ENCODE data around the gene CNTNAP2. TPM values are rescaled to one million over a fixed set of nuclear protein-coding genes. Genes with fewer than 3 reads are reported as not detected.
"Not testable (repeated sequence)": the region's sequence is repeated elsewhere in the genome, so short reads cannot be mapped to it uniquely, and the experiment has no call there.

CNTNAP2 gene
- total and polyA plus RNA-seq, 4 donors: 41.3 to 127 (median 67.8) TPM

DNA sequence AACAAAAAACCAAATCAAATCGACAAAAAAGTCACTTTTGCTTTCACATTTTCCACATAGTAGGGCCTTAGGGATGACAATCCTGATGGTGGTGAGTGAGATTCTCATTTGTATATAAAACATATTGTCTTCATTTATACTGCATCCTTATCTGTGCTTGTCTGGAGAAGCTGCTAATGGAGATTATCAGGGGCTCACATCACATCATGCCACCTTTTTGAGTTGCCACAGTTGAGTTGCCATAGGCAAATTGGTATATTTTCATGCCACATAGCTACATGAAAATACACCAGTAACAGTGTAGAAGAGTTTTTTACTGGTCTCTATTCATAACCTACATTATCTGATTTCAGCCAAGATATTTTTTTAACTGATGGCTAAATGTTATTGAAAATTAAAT is 85.3 kb downstream of the CNTNAP2 start:
- H3K36me3 ChIP-seq (ENCODE audit: control insufficient read depth, insufficient read depth, low read length): no peaks in the 10 kb centered on the region
- H3K27ac ChIP-seq (ENCODE audit: low read depth, low read length): no peak overlapping the region
- H3K27me3 ChIP-seq (ENCODE audit: control insufficient read depth, insufficient read depth, low read length): no peaks in the 10 kb centered on the region
- H3K4me3 ChIP-seq (ENCODE audit: low read depth, low read length): no peak overlapping the region
- no peaks in the 10 kb centered on the region for H3K9me3 ChIP-seq (ENCODE audit: control insufficient read depth, insufficient read depth, low read length)
- DNase-seq (ENCODE audit: low read depth in 4 of 6, low spot score in 6 of 6): no peak
- no CpG with 5 or more reads among the region's 1 CpG for WGBS (ENCODE audit: insufficient coverage)
- no peaks in the 10 kb centered on the region for H3K4me1 ChIP-seq (ENCODE audit: control insufficient read depth, insufficient read depth, low read length)

DNA sequence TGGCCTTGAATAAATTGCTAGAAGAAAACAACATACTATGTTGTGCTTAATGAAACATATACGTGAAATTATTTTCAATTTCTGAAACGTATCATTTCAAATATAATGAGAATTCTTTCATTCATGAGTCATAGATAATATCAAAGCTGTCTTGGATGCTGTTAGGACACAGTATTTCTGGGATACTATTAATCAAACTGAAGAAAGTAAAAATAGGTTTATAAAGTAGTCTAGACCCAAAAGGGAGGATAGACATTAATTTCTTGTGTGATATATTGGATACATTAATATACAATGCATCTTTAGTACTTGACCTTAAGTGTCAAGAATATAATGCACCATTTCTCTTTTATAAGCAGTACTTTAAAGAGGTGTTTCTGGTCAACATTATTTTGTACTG is 89.7 kb downstream of the CNTNAP2 start:
- H3K9me3 ChIP-seq (ENCODE audit: control insufficient read depth, insufficient read depth, low read length): no peaks in the 10 kb centered on the region
- H3K27me3 ChIP-seq (ENCODE audit: control insufficient read depth, insufficient read depth, low read length): no peaks in the 10 kb centered on the region
- H3K36me3 ChIP-seq (ENCODE audit: control insufficient read depth, insufficient read depth, low read length): no peaks in the 10 kb centered on the region
- H3K27ac ChIP-seq (ENCODE audit: low read depth, low read length): no peak overlapping the region
- WGBS (ENCODE audit: insufficient coverage): no CpG with 5 or more reads among the region's 2 CpGs
- DNase-seq (ENCODE audit: low read depth in 4 of 6, low spot score in 6 of 6): no peak
- no peak overlapping the region for H3K4me3 ChIP-seq (ENCODE audit: low read depth, low read length)
- no peaks in the 10 kb centered on the region for H3K4me1 ChIP-seq (ENCODE audit: control insufficient read depth, insufficient read depth, low read length)

DNA sequence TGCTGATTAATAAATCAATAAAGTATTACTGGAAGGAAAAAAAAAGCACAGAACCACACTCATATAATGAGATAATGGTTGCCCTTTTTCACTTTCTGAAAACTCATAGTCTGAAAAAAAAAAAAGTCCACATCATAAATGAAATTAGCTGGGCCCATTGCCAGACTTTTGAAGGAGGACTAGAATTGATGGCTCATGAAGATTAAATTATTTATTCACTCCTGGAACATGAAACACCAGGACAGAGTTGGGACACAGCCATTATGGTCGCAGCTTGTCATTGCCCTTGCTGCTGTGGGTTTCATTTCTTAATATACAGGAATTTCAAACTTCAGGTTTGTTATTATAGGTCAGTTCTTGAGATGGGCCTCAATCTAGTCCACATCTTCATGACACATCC is 91.9 kb downstream of the CNTNAP2 start:
- Histone ChIP-seq H3K4me3 (ENCODE audit: low read depth, low read length) (no peak overlapping the region), H3K36me3 (ENCODE audit: control insufficient read depth, insufficient read depth, low read length) (no peaks in the 10 kb centered on the region), H3K4me1 (ENCODE audit: control insufficient read depth, insufficient read depth, low read length) (no peaks in the 10 kb centered on the region), H3K9me3 (ENCODE audit: control insufficient read depth, insufficient read depth, low read length) (no peaks in the 10 kb centered on the region), H3K27ac (ENCODE audit: low read depth, low read length) (no peak overlapping the region), H3K27me3 (ENCODE audit: control insufficient read depth, insufficient read depth, low read length) (no peaks in the 10 kb centered on the region)
- WGBS (ENCODE audit: insufficient coverage): no CpG with 5 or more reads among the region's 1 CpG
- DNase-seq (ENCODE audit: low read depth in 4 of 6, low spot score in 6 of 6): peak in 1 of 6 donors; percentile 45

DNA sequence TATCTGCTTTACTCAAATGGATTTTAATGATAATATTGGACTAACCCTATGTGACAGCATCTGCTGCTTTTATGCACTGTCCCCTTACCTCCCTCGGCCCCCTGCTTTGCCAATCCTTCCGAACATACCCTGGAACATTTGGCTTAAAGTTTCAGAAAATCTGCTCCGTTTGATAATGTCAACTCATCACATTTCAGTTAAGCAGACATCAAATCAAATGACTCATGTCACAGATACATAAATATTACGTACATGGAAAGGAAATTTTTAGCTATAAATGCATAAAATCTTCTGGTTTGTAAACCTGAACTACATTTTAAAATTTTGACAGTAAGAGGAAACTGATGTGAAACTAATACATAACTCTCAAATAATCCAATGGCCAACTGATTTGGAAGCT is 98.2 kb downstream of the CNTNAP2 start:
- 83% methylated on average over 3 of the region's 4 CpGs for WGBS (ENCODE audit: insufficient coverage)
- no peaks in the 10 kb centered on the region for H3K9me3 ChIP-seq (ENCODE audit: control insufficient read depth, insufficient read depth, low read length)

DNA sequence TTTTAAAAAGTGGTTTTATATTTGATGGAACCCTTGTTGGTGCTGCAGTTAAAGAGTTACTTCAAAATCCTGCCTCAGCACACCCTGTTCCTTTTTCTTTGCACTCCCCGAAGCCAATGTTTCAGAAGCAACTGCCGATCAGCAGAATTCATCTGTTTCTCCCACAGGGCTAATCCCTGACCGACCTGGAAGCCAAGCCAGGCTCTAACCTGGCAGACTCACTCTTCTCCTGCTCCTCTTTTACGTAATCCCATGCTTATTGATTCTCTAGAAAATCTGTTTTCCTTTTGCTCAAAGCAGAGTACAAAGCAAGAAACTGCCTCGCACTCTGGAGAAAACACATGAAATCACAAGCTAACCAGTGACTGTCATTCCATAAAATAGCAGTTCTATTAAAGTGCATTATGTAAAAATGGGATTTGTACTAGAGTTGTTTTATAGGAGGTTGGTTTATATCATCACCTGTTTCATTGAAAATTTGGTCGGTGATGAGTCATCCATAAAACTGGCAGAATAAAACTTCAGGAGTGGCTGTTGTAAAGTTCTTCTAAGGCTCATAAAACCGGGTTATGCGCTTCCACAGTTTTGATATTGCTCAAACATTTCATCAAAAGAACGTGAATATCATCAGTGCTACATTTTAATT is 99.9 kb downstream of the CNTNAP2 start:
- DNase-seq (ENCODE audit: low read depth in 4 of 6, low spot score in 6 of 6): no peak
- WGBS (ENCODE audit: insufficient coverage): 79% methylated on average over 4 of the region's 9 CpGs
- H3K27ac ChIP-seq (ENCODE audit: low read depth, low read length): no peak overlapping the region
- H3K27me3 ChIP-seq (ENCODE audit: control insufficient read depth, insufficient read depth, low read length): no peaks in the 10 kb centered on the region
- H3K4me1 ChIP-seq (ENCODE audit: control insufficient read depth, insufficient read depth, low read length): no peaks in the 10 kb centered on the region
- H3K36me3 ChIP-seq (ENCODE audit: control insufficient read depth, insufficient read depth, low read length): no peaks in the 10 kb centered on the region
- no peak overlapping the region for H3K4me3 ChIP-seq (ENCODE audit: low read depth, low read length)
- H3K9me3 ChIP-seq (ENCODE audit: control insufficient read depth, insufficient read depth, low read length): no peaks in the 10 kb centered on the region

More for the DNA sequence above, 98.2 kb downstream of the CNTNAP2 start:
- DNase-seq (ENCODE audit: low read depth in 4 of 6, low spot score in 6 of 6): no peak
- H3K27ac ChIP-seq (ENCODE audit: low read depth, low read length): no peak overlapping the region
- H3K4me1 ChIP-seq (ENCODE audit: control insufficient read depth, insufficient read depth, low read length): no peaks in the 10 kb centered on the region
- H3K4me3 ChIP-seq (ENCODE audit: low read depth, low read length): no peak overlapping the region
- no peaks in the 10 kb centered on the region for H3K36me3 ChIP-seq (ENCODE audit: control insufficient read depth, insufficient read depth, low read length)
- H3K27me3 ChIP-seq (ENCODE audit: control insufficient read depth, insufficient read depth, low read length): no peaks in the 10 kb centered on the region

DNA sequence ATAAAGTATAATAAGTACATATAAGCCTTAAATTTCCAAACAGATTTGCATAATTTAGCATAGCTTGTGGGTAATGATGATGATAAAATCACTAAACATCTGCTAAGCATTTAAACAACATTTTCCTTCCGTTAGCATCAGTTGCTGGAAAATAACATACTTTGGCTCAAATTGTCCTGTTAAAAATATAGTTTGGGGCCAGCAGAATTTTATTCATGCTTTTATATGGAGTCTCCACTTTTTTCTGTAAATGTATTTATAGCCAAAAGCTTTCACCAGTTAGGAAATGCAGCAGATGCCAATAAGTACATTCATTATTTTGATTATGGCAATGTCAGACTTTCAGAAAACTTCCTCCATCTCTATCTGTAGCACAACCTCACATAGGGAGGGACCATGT is 107.2 kb downstream of the CNTNAP2 start:
- no CpG with 5 or more reads among the region's 1 CpG for WGBS (ENCODE audit: insufficient coverage)
- DNase-seq (ENCODE audit: low read depth in 4 of 6, low spot score in 6 of 6): peak in 1 of 6 donors; percentile 34
- Histone ChIP-seq H3K27ac (ENCODE audit: low read depth, low read length) (no peak overlapping the region), H3K4me1 (ENCODE audit: control insufficient read depth, insufficient read depth, low read length) (no peaks in the 10 kb centered on the region), H3K36me3 (ENCODE audit: control insufficient read depth, insufficient read depth, low read length) (no peaks in the 10 kb centered on the region), H3K4me3 (ENCODE audit: low read depth, low read length) (no peak overlapping the region), H3K9me3 (ENCODE audit: control insufficient read depth, insufficient read depth, low read length) (no peaks in the 10 kb centered on the region), H3K27me3 (ENCODE audit: control insufficient read depth, insufficient read depth, low read length) (no peaks in the 10 kb centered on the region)

DNA sequence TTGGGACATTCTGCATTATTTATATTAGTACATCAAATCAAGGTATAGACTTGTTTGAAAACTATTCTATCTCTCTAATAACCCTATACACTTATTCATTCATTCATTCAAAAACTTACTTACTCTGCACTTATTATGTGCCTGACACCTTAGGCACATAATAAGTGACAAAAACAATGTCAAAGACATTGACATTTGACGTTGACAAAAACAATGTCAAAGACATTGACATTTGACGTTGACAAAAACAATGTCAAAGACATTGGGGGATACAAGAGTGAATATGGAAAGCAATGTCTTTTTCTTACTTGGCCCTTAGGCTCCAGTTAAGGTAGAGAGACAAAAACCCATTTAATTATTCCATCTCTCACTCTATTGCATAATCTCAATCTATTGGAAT is 116.0 kb downstream of the CNTNAP2 start:
- H3K27me3 ChIP-seq (ENCODE audit: control insufficient read depth, insufficient read depth, low read length): no peaks in the 10 kb centered on the region
- H3K9me3 ChIP-seq (ENCODE audit: control insufficient read depth, insufficient read depth, low read length): no peaks in the 10 kb centered on the region
- H3K4me3 ChIP-seq (ENCODE audit: low read depth, low read length): no peak overlapping the region
- WGBS (ENCODE audit: insufficient coverage): no CpG with 5 or more reads among the region's 2 CpGs
- no peaks in the 10 kb centered on the region for H3K36me3 ChIP-seq (ENCODE audit: control insufficient read depth, insufficient read depth, low read length)
- no peak overlapping the region for H3K27ac ChIP-seq (ENCODE audit: low read depth, low read length)
- no peak for DNase-seq (ENCODE audit: low read depth in 4 of 6, low spot score in 6 of 6)
- no peaks in the 10 kb centered on the region for H3K4me1 ChIP-seq (ENCODE audit: control insufficient read depth, insufficient read depth, low read length)

DNA sequence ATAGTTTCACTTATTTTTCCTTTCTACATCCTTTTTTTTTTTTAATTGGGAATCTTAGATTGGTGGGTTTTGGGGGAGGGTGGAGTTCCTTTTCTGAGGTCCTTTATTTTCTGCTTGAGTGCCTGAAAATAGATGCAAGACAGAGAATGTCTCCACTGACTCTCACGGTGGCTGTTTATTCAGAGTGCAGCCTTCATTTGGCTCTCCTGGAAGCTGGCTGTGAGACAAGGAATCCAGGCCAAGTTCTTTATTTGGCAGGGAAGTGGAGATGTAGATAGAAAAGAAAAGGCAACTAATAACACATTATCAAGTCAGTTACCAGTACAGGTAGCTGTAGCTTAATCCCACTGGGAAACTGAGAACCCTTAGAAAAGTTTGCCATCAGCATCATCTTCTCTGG is 118.6 kb downstream of the CNTNAP2 start:
- Histone ChIP-seq H3K4me1 (ENCODE audit: control insufficient read depth, insufficient read depth, low read length) (no peaks in the 10 kb centered on the region), H3K9me3 (ENCODE audit: control insufficient read depth, insufficient read depth, low read length) (no peaks in the 10 kb centered on the region), H3K27me3 (ENCODE audit: control insufficient read depth, insufficient read depth, low read length) (no peaks in the 10 kb centered on the region), H3K36me3 (ENCODE audit: control insufficient read depth, insufficient read depth, low read length) (no peaks in the 10 kb centered on the region), H3K4me3 (ENCODE audit: low read depth, low read length) (no peak overlapping the region), H3K27ac (ENCODE audit: low read depth, low read length) (no peak overlapping the region)
- peak; percentile 40 to 90 (median 58) for DNase-seq (ENCODE audit: low read depth in 4 of 6, low spot score in 6 of 6)
- WGBS (ENCODE audit: insufficient coverage): 0% methylated on average over 1 of the region's 1 CpG

DNA sequence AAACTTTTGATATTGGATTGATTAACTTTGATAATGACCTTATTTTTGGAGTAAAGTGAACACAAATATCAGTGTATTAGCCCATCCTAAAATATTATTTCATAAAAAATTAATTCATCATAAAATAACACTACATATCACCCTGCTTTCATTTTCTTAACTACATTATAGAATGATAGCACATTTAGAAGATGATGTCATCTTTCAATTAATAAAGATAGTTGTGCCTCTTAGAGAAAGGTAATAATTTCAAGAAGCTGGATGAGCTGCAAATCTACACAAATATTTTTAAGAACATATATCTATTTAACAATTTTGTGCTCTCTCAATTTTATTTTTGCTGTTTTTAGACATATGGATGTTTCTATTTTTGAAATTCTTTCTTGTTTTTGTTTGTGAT is 126.1 kb downstream of the CNTNAP2 start:
- Histone ChIP-seq H3K4me3 (ENCODE audit: low read depth, low read length) (no peak overlapping the region), H3K27me3 (ENCODE audit: control insufficient read depth, insufficient read depth, low read length) (no peaks in the 10 kb centered on the region), H3K4me1 (ENCODE audit: control insufficient read depth, insufficient read depth, low read length) (no peaks in the 10 kb centered on the region), H3K27ac (ENCODE audit: low read depth, low read length) (no peak overlapping the region), H3K36me3 (ENCODE audit: control insufficient read depth, insufficient read depth, low read length) (no peaks in the 10 kb centered on the region), H3K9me3 (ENCODE audit: control insufficient read depth, insufficient read depth, low read length) (no peaks in the 10 kb centered on the region)
- DNase-seq (ENCODE audit: low read depth in 4 of 6, low spot score in 6 of 6): no peak

DNA sequence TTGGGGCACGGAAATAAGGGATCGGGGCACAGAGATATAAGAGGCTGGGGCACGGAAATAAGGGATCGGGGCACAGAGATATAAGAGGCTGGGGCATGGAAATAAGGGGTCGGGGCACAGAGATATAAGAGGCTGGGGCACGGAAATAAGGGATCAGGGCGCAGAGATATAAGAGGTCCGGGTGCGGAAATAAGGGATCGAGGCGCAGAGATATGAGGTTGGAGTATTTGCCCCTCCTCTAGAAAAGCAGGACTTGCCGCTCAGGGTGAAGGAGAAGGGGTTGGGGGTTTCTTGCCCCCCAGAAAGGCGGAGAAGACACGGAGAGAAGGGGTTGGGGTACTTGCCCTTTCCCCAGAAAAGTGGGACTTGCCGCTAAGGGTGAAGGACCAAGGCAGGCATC is 131.4 kb downstream of the CNTNAP2 start:
- not testable (repeated sequence) for H3K4me1 ChIP-seq (ENCODE audit: control insufficient read depth, insufficient read depth, low read length); H3K9me3 ChIP-seq (ENCODE audit: control insufficient read depth, insufficient read depth, low read length); H3K36me3 ChIP-seq (ENCODE audit: control insufficient read depth, insufficient read depth, low read length); H3K27ac ChIP-seq (ENCODE audit: low read depth, low read length); DNase-seq (ENCODE audit: low read depth in 4 of 6, low spot score in 6 of 6); H3K27me3 ChIP-seq (ENCODE audit: control insufficient read depth, insufficient read depth, low read length)
- 51% methylated on average over 14 of the region's 15 CpGs for WGBS (ENCODE audit: insufficient coverage)
- H3K4me3 ChIP-seq (ENCODE audit: low read depth, low read length): peak overlapping the region; percentile 18
